WTC11 (cell line): ENCODE data around the gene TRAP1. TPM values are rescaled to one million over a fixed set of nuclear protein-coding genes. Genes with fewer than 3 reads are reported as not detected.

ENCODE experiments used
- ATAC-seq: fragments of 200-7000 bp; cut with Tn5 transposase; 2 replicates; pipeline ENCODE4 v1.10.0; 2021; ENCODE audit warnings: mild to moderate bottlenecking, moderate library complexity
- CTCF ChIA-PET: fragments of 300-600 bp; sonication (Branson Sonifier 250); formaldehyde crosslinking; loops from one replicate; lab custom pipeline; 2021; ENCODE audit warnings: antibody characterized with exemption; lab: Charles Lee
- POLR2A ChIA-PET: fragments of 350-600 bp; sonication (Branson Sonifier 250); formaldehyde crosslinking; loops from one replicate; lab custom pipeline; 2021; ENCODE audit warnings: antibody characterized with exemption; lab: Charles Lee
- DNase-seq: peaks from one replicate; pipeline ENCODE4 v3.0.0; 2021; ENCODE audit warnings: low spot score
- H3K27ac Mint-ChIP-seq: 2 replicates; pipeline ENCODE4 v1.8.0; 2021; ENCODE audit warnings: mixed read lengths
- H3K27me3 Mint-ChIP-seq: 2 replicates; pipeline ENCODE4 v1.8.0; 2021; ENCODE audit warnings: low read depth, mild to moderate bottlenecking, moderate library complexity, mixed read lengths
- H3K36me3 Mint-ChIP-seq: 2 replicates; pipeline ENCODE4 v1.8.0; 2021; ENCODE audit warnings: mixed read lengths
- H3K4me1 Mint-ChIP-seq: 2 replicates; pipeline ENCODE4 v1.8.0; 2022; ENCODE audit warnings: mixed read lengths
- H3K4me3 Mint-ChIP-seq: 2 replicates; pipeline ENCODE4 v1.8.0; 2021; ENCODE audit warnings: mild to moderate bottlenecking, moderate library complexity, mixed read lengths
- H3K9me3 Mint-ChIP-seq: 2 replicates; pipeline ENCODE4 v1.8.0; 2021; ENCODE audit warnings: mixed read lengths
- ATF1 ChIP-seq: sonication (generic); formaldehyde crosslinking; IDR thresholded peaks from 2 replicates; pipeline ENCODE4 v1.8.1; 2023; ENCODE audit warnings: mild to moderate bottlenecking, moderate library complexity, missing genetic modification reagents
- GABPB1 ChIP-seq: sonication (generic); formaldehyde crosslinking; IDR thresholded peaks from 2 replicates; pipeline ENCODE4 v1.8.1; 2023; ENCODE audit warnings: mild to moderate bottlenecking, missing genetic modification reagents
- GTF2I ChIP-seq: fragments of 250-450 bp; sonication (Bioruptor Pico); conservative IDR thresholded peaks from 2 replicates; pipeline ENCODE4 v1.4.0; 2021; ENCODE audit warnings: mild to moderate bottlenecking
- JAZF1 ChIP-seq: fragments of 250-450 bp; sonication (Bioruptor Pico); IDR thresholded peaks from 2 replicates; pipeline ENCODE4 v1.9.0; 2021; ENCODE audit warnings: moderate library complexity, mild to moderate bottlenecking, inconsistent platforms
- JUN ChIP-seq: sonication (generic); formaldehyde crosslinking; IDR thresholded peaks from 2 replicates; pipeline ENCODE4 v1.8.0; 2023; ENCODE audit warnings: mild to moderate bottlenecking, missing genetic modification reagents
- RORB ChIP-seq: fragments of 250-450 bp; sonication (Bioruptor Pico); IDR thresholded peaks from 2 replicates; pipeline ENCODE4 v1.9.0; 2021; ENCODE audit warnings: mild to moderate bottlenecking
- TCF7 ChIP-seq: sonication (generic); formaldehyde crosslinking; IDR thresholded peaks from 2 replicates; pipeline ENCODE4 v1.8.0; 2022; ENCODE audit warnings: mild to moderate bottlenecking, low read depth, missing genetic modification reagents, moderate library complexity
- TEAD1 ChIP-seq: sonication (generic); formaldehyde crosslinking; IDR thresholded peaks from 2 replicates; pipeline ENCODE4 v1.8.0; 2022; ENCODE audit warnings: mild to moderate bottlenecking, missing genetic modification reagents
- TP53 ChIP-seq: sonication (generic); formaldehyde crosslinking; IDR thresholded peaks from 2 replicates; pipeline ENCODE4 v1.8.1; 2023; ENCODE audit warnings: mild to moderate bottlenecking, missing genetic modification reagents
- ZBTB21 ChIP-seq: sonication (generic); formaldehyde crosslinking; IDR thresholded peaks from 2 replicates; pipeline ENCODE4 v1.8.1; 2023; ENCODE audit warnings: mild to moderate bottlenecking, missing genetic modification reagents, borderline replicate concordance
- ZNF121 ChIP-seq: sonication (generic); formaldehyde crosslinking; IDR thresholded peaks from 2 replicates; pipeline ENCODE4 v1.8.0; 2023; ENCODE audit warnings: missing genetic modification reagents
- ZNF219 ChIP-seq: sonication (generic); formaldehyde crosslinking; IDR thresholded peaks from 2 replicates; pipeline ENCODE4 v1.8.0; 2023; ENCODE audit warnings: missing genetic modification reagents, mild to moderate bottlenecking, borderline replicate concordance
- ZNF416 ChIP-seq: fragments of 250-450 bp; sonication (Bioruptor Pico); IDR thresholded peaks from 2 replicates; pipeline ENCODE4 v1.9.0; 2021; ENCODE audit warnings: mild to moderate bottlenecking, inconsistent platforms
- total RNA-seq: library from RNA; stranded (reverse); gene quantifications from 3 replicates; pipeline ENCODE4 v1.2.3, GENCODE V29; 2021
- TF ChIP-seq, protein P1 (sequence below): fragments of 200-600 bp; IDR thresholded peaks from 2 replicates; pipeline ENCODE4 v1.8.0; 2022; ENCODE audit warnings: antibody characterized with exemption
- TF ChIP-seq, protein P2 (sequence below): sonication (generic); formaldehyde crosslinking; IDR thresholded peaks from 2 replicates; pipeline ENCODE4 v1.8.1; 2023; ENCODE audit warnings: mild to moderate bottlenecking, missing genetic modification reagents, borderline replicate concordance
- TF ChIP-seq, protein P3 (sequence below): sonication (generic); formaldehyde crosslinking; IDR thresholded peaks from 2 replicates; pipeline ENCODE4 v1.8.1; 2023; ENCODE audit warnings: mild to moderate bottlenecking, missing genetic modification reagents
- TF ChIP-seq, protein P4 (sequence below): sonication (generic); formaldehyde crosslinking; IDR thresholded peaks from 2 replicates; pipeline ENCODE4 v1.8.0; 2022; ENCODE audit warnings: mild to moderate bottlenecking, missing genetic modification reagents
- TF ChIP-seq, protein P5 (sequence below): fragments of 250-450 bp; sonication (Bioruptor Pico); conservative IDR thresholded peaks from 2 replicates; pipeline ENCODE4 v1.9.0; 2021; ENCODE audit warnings: mild to moderate bottlenecking
- TF ChIP-seq, protein P6 (sequence below): sonication (generic); formaldehyde crosslinking; IDR thresholded peaks from 2 replicates; pipeline ENCODE4 v1.8.1; 2022; ENCODE audit warnings: mild to moderate bottlenecking, moderate library complexity, missing genetic modification reagents
- TF ChIP-seq, protein P7 (sequence below): sonication (generic); formaldehyde crosslinking; IDR thresholded peaks from 2 replicates; pipeline ENCODE4 v1.8.1; 2022; ENCODE audit warnings: low read depth, missing genetic modification reagents, borderline replicate concordance

Gene TRAP1
- total RNA-seq, 1 experiment from 2014 or later = 285 TPM

DNA sequence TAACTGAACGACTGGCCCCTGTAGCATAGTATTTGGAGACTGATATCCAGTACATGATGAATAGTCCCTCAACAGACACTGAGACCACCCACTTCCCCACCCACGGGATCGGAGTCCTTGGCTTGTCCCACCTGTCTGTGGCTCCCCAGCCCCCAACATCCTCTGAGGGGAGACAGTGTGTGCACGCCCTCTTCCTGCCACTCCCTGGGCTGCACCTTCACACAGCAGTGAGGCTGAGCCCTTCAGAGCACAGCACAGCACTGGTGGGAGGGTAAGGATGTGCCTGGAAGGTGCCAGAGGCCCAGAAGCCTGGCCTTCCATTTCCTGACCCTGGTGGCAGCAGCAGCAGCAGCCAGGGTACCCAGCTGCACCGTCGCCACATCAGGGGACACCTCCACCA lies 51.8 kb downstream of the TRAP1 start:
- ChIA-PET CTCF (no interaction called here), POLR2A (no interaction called here)
- no peaks in the 10 kb centered on the region for H3K9me3 Mint-ChIP-seq
- DNase-seq (no peak), ATAC-seq (peak; percentile 61; the same call in 1 of the 2 replicates)
- H3K4me1 Mint-ChIP-seq = no peaks in the 10 kb centered on the region
- H3K27ac Mint-ChIP-seq = no peak overlapping the region; the same call in 1 of the 2 replicates
- TF ChIP-seq RORB (CRISPR knock-in tag) = no peak
- TF ChIP-seq, protein P1, sequence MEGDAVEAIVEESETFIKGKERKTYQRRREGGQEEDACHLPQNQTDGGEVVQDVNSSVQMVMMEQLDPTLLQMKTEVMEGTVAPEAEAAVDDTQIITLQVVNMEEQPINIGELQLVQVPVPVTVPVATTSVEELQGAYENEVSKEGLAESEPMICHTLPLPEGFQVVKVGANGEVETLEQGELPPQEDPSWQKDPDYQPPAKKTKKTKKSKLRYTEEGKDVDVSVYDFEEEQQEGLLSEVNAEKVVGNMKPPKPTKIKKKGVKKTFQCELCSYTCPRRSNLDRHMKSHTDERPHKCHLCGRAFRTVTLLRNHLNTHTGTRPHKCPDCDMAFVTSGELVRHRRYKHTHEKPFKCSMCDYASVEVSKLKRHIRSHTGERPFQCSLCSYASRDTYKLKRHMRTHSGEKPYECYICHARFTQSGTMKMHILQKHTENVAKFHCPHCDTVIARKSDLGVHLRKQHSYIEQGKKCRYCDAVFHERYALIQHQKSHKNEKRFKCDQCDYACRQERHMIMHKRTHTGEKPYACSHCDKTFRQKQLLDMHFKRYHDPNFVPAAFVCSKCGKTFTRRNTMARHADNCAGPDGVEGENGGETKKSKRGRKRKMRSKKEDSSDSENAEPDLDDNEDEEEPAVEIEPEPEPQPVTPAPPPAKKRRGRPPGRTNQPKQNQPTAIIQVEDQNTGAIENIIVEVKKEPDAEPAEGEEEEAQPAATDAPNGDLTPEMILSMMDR = no peak
- TF ChIP-seq, protein P2, sequence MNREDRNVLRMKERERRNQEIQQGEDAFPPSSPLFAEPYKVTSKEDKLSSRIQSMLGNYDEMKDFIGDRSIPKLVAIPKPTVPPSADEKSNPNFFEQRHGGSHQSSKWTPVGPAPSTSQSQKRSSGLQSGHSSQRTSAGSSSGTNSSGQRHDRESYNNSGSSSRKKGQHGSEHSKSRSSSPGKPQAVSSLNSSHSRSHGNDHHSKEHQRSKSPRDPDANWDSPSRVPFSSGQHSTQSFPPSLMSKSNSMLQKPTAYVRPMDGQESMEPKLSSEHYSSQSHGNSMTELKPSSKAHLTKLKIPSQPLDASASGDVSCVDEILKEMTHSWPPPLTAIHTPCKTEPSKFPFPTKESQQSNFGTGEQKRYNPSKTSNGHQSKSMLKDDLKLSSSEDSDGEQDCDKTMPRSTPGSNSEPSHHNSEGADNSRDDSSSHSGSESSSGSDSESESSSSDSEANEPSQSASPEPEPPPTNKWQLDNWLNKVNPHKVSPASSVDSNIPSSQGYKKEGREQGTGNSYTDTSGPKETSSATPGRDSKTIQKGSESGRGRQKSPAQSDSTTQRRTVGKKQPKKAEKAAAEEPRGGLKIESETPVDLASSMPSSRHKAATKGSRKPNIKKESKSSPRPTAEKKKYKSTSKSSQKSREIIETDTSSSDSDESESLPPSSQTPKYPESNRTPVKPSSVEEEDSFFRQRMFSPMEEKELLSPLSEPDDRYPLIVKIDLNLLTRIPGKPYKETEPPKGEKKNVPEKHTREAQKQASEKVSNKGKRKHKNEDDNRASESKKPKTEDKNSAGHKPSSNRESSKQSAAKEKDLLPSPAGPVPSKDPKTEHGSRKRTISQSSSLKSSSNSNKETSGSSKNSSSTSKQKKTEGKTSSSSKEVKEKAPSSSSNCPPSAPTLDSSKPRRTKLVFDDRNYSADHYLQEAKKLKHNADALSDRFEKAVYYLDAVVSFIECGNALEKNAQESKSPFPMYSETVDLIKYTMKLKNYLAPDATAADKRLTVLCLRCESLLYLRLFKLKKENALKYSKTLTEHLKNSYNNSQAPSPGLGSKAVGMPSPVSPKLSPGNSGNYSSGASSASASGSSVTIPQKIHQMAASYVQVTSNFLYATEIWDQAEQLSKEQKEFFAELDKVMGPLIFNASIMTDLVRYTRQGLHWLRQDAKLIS (CRISPR knock-in tag) = no peak
- TF ChIP-seq, protein P3, sequence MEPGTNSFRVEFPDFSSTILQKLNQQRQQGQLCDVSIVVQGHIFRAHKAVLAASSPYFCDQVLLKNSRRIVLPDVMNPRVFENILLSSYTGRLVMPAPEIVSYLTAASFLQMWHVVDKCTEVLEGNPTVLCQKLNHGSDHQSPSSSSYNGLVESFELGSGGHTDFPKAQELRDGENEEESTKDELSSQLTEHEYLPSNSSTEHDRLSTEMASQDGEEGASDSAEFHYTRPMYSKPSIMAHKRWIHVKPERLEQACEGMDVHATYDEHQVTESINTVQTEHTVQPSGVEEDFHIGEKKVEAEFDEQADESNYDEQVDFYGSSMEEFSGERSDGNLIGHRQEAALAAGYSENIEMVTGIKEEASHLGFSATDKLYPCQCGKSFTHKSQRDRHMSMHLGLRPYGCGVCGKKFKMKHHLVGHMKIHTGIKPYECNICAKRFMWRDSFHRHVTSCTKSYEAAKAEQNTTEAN (CRISPR knock-in tag) = no peak
- TF ChIP-seq, protein P4, sequence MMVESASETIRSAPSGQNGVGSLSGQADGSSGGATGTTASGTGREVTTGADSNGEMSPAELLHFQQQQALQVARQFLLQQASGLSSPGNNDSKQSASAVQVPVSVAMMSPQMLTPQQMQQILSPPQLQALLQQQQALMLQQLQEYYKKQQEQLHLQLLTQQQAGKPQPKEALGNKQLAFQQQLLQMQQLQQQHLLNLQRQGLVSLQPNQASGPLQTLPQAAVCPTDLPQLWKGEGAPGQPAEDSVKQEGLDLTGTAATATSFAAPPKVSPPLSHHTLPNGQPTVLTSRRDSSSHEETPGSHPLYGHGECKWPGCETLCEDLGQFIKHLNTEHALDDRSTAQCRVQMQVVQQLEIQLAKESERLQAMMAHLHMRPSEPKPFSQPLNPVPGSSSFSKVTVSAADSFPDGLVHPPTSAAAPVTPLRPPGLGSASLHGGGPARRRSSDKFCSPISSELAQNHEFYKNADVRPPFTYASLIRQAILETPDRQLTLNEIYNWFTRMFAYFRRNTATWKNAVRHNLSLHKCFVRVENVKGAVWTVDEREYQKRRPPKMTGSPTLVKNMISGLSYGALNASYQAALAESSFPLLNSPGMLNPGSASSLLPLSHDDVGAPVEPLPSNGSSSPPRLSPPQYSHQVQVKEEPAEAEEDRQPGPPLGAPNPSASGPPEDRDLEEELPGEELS (CRISPR knock-in tag) = no peak
- TF ChIP-seq TP53 (CRISPR knock-in tag) = no peak
- TF ChIP-seq, protein P5, sequence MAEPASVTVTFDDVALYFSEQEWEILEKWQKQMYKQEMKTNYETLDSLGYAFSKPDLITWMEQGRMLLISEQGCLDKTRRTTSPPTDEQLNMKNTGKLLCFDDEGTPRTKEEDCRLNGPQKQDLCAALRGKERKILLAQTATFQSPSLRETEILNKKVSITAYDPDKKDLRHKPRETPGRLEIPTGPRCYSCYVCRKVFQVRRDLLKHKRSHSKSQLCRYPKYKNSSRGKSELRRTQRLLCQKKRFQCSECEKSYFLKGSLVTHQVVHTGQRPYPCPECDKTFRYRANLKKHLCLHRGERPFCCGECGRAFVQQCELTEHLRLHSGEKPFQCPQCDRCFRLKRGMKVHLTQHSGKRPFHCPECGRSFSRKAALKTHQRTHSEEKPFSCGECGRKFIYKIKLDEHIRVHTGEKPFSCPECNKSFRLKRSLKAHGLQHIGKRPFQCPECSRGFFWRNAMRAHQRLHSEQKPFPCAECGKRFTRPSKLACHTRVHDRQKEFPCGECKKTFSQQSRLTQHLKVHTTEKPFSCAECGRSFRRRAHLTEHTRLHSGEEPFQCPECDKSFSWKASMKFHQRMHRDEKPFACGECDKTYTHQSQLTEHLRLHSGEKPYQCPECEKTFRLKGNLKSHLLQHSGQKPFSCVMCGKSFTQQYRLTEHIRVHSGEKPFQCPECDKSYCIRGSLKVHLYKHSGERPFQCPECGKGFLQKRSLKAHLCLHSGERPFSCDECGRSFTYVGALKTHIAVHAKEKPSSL (CRISPR knock-in tag) = no peak
- TF ChIP-seq ZBTB21 = no peak
- TF ChIP-seq ZNF219 (CRISPR knock-in tag) = no peak
- TF ChIP-seq GTF2I (CRISPR knock-in tag) = no peak
- TF ChIP-seq ZNF416 (CRISPR knock-in tag) = no peak
- TF ChIP-seq ATF1 (CRISPR knock-in tag) = no peak
- no peak for TF ChIP-seq TEAD1 (CRISPR knock-in tag)
- TF ChIP-seq ZNF121 (CRISPR knock-in tag) = no peak
- TF ChIP-seq GABPB1 (CRISPR knock-in tag) = no peak
- TF ChIP-seq, protein P6, sequence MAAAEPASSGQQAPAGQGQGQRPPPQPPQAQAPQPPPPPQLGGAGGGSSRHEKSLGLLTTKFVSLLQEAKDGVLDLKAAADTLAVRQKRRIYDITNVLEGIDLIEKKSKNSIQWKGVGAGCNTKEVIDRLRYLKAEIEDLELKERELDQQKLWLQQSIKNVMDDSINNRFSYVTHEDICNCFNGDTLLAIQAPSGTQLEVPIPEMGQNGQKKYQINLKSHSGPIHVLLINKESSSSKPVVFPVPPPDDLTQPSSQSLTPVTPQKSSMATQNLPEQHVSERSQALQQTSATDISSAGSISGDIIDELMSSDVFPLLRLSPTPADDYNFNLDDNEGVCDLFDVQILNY = no peak
- no peak for TF ChIP-seq TCF7 (CRISPR knock-in tag)
- no peak for TF ChIP-seq JAZF1
- TF ChIP-seq, protein P7, sequence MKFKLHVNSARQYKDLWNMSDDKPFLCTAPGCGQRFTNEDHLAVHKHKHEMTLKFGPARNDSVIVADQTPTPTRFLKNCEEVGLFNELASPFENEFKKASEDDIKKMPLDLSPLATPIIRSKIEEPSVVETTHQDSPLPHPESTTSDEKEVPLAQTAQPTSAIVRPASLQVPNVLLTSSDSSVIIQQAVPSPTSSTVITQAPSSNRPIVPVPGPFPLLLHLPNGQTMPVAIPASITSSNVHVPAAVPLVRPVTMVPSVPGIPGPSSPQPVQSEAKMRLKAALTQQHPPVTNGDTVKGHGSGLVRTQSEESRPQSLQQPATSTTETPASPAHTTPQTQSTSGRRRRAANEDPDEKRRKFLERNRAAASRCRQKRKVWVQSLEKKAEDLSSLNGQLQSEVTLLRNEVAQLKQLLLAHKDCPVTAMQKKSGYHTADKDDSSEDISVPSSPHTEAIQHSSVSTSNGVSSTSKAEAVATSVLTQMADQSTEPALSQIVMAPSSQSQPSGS (CRISPR knock-in tag) = no peak
- TF ChIP-seq JUN (CRISPR knock-in tag) = no peak
- no peak overlapping the region for H3K4me3 Mint-ChIP-seq
- no peaks in the 10 kb centered on the region; the same call in 1 of the 2 replicates for H3K27me3 Mint-ChIP-seq
- peaks cover 66% of the 10 kb centered on the region for H3K36me3 Mint-ChIP-seq
